ENCODE results near the gene CABP4.
A peak's percentile ranks its signal among the peaks of the same experiment; 100 is the strongest.

The CABP4 gene

DNA sequence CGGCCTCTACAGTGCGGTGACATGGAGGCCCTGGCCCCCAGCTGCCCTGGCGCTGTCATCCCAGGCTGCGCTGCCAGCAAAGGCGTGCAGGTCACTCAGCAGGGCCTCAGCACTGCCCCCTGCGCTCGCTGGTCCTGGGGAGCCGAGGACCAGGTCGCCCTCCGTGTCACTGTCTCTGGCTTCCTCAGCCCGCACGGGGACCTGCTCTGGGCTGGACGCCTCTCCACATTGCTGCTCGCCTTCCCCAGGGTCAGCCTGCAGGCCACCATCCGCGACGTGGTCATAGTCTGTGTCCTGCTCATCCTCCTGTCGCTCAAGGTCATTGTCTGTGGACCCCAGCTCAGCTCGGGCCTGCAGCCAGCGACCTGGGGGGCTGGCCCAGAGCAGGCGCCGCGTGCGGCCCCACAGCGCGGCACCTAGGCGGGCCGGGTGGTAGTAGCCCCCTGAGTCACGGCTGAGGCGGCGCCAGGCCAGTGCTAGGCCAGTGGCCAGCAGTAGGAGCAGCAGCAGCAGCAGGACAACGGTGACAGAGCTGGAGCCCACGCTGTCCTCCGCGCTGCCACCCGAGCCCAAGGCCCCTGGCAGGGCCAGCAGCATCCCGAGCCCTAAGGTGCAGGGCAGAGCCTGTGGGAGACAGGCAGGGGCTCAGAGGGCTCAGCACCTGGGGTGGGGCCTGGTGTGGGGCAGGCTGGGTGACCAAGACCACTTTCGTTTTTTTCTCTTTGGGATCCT lies 19.3 kb upstream of the CABP4 start:
- peak overlapping the region; percentile 85; the same call in 1 of the 2 replicates for H3K4me3 ChIP-seq (ENCODE audit: low read length)
- TF ChIP-seq ZNF274 (IDR thresholded peaks at IDR 0.05; ENCODE audit: low read depth, low read length) = no peak

DNA sequence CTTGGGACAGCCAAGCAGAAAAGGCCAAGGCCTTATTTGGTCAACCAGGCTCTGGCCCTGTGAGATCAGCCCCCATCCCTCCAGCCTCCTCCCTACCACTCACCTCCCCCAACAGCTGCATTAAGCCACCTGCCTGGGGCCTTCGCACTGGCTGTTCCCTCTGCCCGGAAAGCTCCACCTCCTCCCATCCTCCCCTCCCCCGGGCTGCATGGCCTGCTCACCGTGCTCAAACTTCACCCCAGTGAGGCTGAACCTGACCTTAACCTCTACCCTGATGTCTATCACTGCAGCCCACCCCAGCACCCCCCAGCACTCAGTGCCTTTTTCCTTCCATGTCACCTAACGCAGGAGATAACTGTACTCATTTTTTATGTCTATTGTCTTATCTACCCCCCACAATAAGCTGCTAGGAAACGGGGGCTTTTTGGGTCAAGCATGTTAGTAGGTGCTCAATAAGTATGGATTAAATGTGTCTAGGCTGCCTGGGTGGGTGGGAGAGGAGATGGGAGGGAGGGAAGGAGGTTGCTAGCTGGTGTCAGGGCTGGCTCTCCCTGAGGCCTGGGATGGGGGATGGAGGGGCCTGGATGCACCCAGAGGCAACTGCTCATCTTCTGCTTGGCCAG lies 18.6 kb upstream of the CABP4 start:
- no peak for TF ChIP-seq ZNF274 (IDR thresholded peaks at IDR 0.05; ENCODE audit: low read depth, low read length)
- H3K4me3 ChIP-seq (ENCODE audit: low read length) = peak overlapping the region; percentile 85

DNA sequence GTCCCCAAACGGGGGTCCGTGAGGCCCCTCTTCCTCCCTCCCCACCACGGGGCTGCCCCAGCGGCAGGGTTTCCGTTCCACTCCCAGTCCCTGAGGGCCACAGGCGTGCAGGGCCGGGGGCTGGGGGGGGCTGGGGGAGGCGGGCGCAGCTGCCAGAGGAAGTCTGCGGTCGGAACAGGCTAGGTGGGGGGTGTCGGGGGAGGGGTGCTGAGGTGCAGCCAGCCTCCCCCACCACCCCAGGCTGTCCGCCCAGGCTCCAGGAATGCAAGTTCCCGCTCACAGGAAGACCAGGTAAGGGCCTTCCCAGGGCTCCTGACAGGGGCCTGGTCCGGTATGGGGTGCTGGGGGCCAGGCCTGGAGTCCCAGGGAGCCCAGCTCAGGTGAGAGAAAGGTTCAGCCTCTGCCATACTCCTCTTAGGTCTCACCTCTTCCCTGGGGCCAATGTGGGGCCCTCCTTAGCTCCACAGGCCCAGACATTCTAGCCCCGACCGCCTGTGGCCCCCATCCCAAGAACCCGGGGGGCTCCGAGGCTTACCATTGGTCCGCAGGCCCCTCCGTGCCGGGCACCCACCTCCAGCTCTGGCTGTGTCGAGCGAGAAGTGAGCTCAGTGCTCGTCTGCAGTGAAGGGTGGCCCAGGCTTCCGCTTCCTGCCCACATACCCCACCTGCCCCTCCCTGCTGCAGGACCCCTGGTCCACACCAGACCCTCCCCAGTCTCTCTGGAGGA lies 17.9 kb upstream of the CABP4 start, which contains the start of gene PTPRCAP:
Gene PTPRCAP, minus strand, starts transcription at position 601 of the 727 bp plus-strand sequence. Its CDS starts 63 bp downstream, at position 538.
- H3K4me3 ChIP-seq (ENCODE audit: low read length) = peak within 1 kb of the TSS; percentile 85
- no peak for TF ChIP-seq ZNF274 (IDR thresholded peaks at IDR 0.05; ENCODE audit: low read depth, low read length)

DNA sequence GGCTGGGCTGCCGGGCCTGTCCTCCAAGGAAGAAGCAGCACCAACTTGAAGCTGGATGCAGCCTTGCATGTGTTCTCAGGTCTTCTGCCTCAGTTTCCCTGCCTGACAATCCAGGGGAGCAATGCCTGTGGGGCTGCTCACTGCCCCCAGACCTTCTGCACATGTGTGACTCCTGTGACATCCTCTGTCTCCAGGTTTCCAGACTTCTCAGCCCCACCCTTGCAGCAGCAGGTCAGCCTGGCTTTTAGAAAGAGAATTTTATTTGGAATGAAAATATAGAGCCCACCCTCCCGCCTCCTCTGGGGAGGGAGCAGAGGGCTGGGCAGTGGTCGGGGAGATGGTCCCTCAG lies 17.4 kb upstream of the CABP4 start:
- H3K4me3 ChIP-seq (ENCODE audit: low read length) = peak overlapping the region; percentile 85; the same call in 1 of the 2 replicates

DNA sequence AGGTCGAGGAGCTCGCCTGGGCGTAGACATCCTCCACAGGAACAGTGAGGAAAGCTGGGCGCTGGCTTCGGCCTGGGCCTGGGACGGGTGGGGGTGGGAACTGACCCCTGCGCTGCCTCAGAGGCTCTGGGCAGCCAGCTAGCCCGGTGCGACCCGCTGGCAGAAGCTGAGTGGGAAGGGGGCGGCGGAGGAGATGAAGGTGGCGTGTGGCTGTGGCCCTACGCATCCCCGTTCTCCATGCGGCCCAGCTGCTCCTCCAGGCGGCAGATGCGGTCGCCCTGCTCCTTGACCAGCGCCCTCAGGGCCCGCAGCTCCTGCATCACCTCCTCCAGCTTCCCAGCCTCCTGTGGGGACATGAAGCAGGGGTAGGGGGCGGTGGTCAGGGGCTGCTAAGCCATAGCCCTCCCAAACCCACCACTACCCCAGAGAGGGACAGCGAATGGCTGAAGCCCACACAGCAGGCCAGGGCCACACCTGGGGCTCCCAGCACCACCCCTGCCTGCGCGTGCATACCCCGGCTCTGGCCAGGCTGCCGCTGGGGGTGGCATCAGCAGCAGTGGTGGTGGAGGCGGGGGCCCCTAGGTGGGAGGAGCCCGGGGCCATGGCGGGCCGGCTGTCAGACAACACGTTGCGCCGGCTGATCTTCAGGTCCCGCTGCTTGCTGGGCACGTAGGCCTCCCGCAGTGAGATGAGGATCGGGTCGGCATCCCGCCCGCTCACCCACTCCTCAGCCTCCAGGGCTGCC lies 16.8 kb upstream of the CABP4 start:
- no peak for TF ChIP-seq ZNF274 (IDR thresholded peaks at IDR 0.05; ENCODE audit: low read depth, low read length)

More for the DNA sequence above, 17.4 kb upstream of the CABP4 start:
- TF ChIP-seq ZNF274 (IDR thresholded peaks at IDR 0.05; ENCODE audit: low read depth, low read length) = no peak

DNA sequence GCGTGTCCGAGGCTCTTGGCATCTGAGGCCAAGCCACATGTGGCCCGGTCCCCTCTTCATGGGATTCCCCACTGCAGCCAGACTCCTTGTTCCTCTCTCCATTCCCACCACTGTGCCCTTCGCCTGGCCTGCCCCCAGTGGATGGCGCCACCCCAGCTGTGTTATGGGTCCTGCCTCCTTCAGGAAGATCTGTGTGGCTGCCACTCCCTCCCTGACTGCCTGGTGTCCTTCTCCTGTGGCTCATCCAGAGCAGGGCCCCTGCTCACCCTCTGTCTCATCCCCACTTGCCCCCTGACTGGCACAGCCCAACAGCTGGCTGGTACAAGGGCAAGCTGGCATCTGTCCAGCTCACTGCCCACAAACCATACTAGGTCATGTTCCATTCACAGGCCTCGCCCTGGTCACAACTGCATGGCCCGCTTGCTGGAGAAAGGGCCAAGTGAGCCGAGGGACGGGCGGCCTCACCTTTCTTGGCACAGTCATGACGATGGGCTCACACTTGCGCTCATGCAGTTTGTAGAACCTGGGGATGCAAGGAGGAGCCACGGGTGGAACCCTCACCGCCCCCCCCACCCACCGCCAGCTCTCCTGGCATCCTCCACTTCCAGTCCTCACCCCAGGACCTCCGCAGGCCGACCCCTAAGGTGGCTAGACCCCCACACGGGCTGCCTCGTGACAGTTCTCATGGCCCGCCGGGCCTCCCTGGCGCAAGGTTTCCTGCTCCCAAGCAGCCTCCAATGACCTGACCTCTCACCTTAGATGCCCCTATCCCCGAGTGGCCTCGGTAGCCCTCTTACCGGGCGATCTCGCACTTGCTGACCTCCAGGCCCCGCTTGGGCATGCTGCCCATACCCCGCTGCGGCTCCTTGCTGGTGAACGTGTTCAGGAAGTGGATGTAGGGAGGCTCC lies 15.6 kb upstream of the CABP4 start:
- no peak overlapping the region for H3K4me3 ChIP-seq (ENCODE audit: low read length)
- TF ChIP-seq ZNF274 (IDR thresholded peaks at IDR 0.05; ENCODE audit: low read depth, low read length) = no peak

More for the DNA sequence above, 16.8 kb upstream of the CABP4 start:
- H3K4me3 ChIP-seq (ENCODE audit: low read length) = peak overlapping the region; percentile 85; the same call in 1 of the 2 replicates

DNA sequence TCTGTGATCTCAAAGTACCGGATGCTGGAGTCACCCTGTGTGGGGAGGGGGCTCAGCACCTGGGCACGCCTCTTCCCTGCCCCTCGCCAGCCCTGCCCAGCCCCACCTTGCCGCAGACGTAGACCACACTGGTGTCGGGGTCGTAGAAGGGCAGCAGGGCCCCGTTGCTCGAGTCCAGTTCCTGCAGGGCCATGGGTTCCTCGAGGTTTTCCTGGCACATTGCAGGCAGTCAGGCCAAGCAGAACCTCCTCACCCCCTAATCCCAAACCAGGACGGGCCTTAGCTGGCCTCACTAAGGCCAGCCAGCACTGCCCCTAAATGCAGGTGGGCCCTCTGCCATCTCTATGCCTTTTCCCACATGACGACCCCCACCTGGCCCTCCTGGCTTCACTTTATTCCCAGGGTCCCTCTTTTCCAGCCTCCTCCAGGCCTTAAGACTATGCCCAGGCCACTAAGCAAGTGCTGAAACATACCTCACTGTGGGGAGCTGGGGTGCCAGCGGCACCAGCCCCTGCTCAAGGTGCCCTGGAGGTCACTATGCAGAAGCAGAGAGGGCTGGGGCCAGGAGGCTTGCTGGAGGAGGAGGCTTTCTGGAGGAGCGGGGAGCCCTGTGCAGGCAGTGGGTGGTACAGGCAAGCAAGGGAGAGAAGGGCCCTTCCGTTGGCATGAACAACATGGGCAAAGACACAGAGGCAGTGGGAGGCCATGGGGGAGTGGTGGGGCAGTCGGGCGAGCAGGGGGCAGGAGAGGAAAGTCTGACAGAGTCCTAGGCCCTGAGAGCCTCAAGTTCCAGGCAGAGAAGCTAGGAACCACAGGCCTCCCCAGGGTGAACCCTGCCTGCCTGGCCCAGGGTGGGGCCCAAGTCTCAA lies 14.7 kb upstream of the CABP4 start:
- H3K4me3 ChIP-seq (ENCODE audit: low read length) = no peak overlapping the region
- no peak for TF ChIP-seq ZNF274 (IDR thresholded peaks at IDR 0.05; ENCODE audit: low read depth, low read length)

DNA sequence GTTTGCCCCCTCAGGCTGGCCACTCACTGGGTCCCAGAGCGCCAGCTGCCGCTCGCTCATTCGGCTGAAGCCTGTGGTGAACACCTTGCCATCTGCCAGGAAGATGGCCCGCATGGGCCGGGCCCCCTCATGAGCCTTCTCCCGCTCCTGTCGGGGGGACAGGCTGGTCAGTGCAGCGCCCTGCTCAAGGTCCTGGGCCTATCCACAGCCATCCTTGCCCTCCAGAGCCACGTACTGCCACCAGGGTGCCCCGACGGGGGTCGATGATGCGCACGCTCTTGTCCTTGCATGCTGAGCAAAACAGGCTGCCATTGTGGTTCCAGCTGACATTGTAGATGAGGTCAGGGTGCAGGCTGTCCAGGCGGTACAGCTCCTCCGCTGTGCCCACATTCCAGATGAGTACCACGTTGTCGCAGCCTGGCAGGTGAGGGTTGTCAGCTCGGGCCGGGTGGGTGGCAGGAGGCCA lies 14.0 kb upstream of the CABP4 start:
- no peak for TF ChIP-seq ZNF274 (IDR thresholded peaks at IDR 0.05; ENCODE audit: low read depth, low read length)
- no peak overlapping the region for H3K4me3 ChIP-seq (ENCODE audit: low read length)

DNA sequence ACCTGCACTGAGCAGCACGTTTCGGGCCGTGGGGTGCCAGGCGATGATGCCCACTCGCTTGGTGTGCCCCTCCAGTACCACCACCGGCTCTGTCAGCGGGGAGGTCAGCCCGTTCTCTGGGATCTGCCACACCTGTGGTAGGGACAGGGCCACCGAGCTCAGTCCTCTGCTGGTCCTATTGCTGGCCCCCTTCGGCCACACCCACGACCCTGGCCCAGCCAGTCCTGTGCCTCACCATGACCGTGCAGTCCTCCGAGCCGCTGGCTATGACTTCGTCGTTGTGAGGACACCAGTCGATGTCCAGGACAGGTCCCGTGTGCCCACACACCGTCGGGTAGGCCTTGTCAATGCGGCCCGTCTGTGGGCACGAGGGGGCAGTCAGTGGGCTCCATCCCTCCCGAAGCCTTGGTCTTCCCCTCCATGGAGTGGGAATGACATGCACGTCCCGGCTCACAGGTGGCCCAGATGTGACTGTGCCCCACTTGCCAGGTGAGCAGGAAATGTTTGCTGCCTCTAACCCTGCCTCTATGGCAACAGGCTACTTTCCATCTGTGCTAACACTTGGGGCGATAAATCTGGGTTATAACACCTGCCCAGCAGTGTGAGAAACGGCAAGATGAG lies 13.3 kb upstream of the CABP4 start:
- TF ChIP-seq ZNF274 (IDR thresholded peaks at IDR 0.05; ENCODE audit: low read depth, low read length) = no peak
- no peak overlapping the region for H3K4me3 ChIP-seq (ENCODE audit: low read length)

DNA sequence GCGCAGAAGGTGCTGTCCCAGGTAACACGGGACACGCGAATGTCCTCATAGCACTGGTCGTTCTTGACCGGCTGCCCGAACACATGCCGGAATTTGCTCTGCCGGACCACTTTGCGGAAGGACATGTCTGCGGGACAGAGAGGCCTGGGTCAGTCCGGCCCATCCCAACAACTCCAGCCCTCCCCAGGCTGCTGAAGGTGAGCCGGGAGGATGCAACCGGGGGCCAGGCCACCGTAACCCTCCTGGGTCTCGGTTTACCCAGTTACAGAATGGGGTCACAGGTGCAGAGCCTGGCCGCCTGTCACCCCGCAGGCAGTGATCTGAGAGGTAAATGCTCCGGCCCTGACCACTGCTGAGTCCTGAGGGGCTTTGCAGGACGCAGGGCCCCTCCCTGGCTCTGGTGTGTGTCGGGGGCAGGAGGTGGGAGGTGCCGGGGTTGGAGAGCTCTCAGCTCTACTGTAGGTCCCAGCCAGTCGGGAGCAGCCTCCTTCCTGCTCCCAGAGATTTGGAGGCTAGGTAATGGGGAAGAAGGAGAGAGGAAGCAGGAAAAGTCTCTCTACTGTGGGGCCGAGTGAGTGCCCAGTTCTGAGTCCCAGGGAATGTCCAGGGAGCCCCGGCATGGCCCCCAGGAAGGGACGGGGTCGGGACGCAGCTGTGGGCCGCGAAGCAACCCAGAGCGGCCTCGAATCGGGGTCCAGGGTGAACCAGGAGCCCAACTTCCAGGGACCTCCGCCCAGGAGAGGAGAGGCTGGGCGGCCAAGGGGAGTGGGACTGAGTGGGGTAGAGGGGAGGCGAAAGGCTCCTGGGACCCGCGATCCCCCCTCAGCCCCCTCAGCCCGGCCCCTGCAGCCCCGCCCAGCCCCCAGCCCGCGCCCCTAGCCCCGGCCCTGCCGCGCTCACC lies 12.4 kb upstream of the CABP4 start:
- H3K4me3 ChIP-seq (ENCODE audit: low read length) = no peak overlapping the region; the same call in 1 of the 2 replicates
- no peak for TF ChIP-seq ZNF274 (IDR thresholded peaks at IDR 0.05; ENCODE audit: low read depth, low read length)

DNA sequence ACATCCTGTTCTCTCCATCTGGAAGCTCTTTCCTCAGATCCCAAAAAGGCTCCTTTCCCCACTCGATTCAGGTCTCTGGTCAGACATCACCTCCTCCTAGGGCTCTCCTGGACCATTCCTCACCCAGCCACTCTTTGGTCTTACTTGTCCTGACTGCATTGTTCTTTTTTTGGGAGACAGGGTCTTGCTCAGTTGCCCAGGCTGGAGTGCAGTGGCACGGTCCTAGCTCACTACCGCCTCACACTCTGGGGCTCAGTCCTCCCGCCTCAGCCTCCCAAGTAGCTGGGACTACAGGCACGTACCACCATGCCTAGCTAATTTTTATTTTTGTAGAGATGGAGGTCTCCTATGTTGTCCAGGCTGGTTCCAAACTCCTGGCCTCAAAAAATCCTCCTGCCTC lies 9.6 kb upstream of the CABP4 start:
- TF ChIP-seq ZNF274 (IDR thresholded peaks at IDR 0.05; ENCODE audit: low read depth, low read length) = no peak
- H3K4me3 ChIP-seq (ENCODE audit: low read length) = no peak overlapping the region

Measured in GM08714 (cell line).